Smooth muscle cell (in vitro differentiated cells): ENCODE results near the gene ABITRAM. TPM values are rescaled to one million over a fixed set of nuclear protein-coding genes. Genes with fewer than 3 reads are reported as not detected.

Source experiments
- DNase-seq: peaks from one replicate; lab custom pipeline; 2025; ENCODE audit not compliant: unreplicated experiment; lab: John Stamatoyannopoulos, UW
- H2AFZ ChIP-seq: fragments of 200-600 bp; sonication (generic); 2 replicates; pipeline ENCODE4 v1.6.0; 2016; ENCODE audit warnings: antibody characterized with exemption, low read depth, mild to moderate bottlenecking
- H3F3A ChIP-seq: fragments of 200-600 bp; sonication (generic); 2 replicates; pipeline ENCODE4 v1.6.0; 2017; ENCODE audit warnings: antibody characterized with exemption, low read depth
- H3K27ac ChIP-seq: fragments of 200-600 bp; sonication (generic); 2 replicates; pipeline ENCODE4 v1.5.1; 2016; ENCODE audit warnings: low read depth, mild to moderate bottlenecking
- H3K27me3 ChIP-seq: fragments of 200-600 bp; sonication (generic); 2 replicates; pipeline ENCODE4 v1.6.1; 2016; ENCODE audit warnings: low read depth, mild to moderate bottlenecking
- H3K36me3 ChIP-seq: fragments of 200-600 bp; sonication (generic); 2 replicates; pipeline ENCODE4 v1.5.1; 2016; ENCODE audit warnings: low read depth
- H3K4me1 ChIP-seq: fragments of 200-600 bp; sonication (generic); 2 replicates; pipeline ENCODE4 v1.5.1; 2016; ENCODE audit warnings: low read depth
- H3K4me2 ChIP-seq: fragments of 200-600 bp; sonication (generic); 2 replicates; pipeline ENCODE4 v1.6.0; 2016; ENCODE audit warnings: mild to moderate bottlenecking
- H3K4me3 ChIP-seq: fragments of 200-600 bp; sonication (generic); 2 replicates; pipeline ENCODE4 v1.5.1; 2016; ENCODE audit warnings: mild to moderate bottlenecking
- H3K79me2 ChIP-seq: fragments of 200-600 bp; sonication (generic); 2 replicates; pipeline ENCODE4 v1.6.0; 2016; ENCODE audit warnings: low read depth, mild to moderate bottlenecking
- H3K9ac ChIP-seq: fragments of 200-600 bp; sonication (generic); 2 replicates; pipeline ENCODE4 v1.6.0; 2016; ENCODE audit warnings: low read depth
- H3K9me3 ChIP-seq: fragments of 200-600 bp; sonication (generic); replicated peaks from 2 replicates; pipeline ENCODE4 v1.5.1; 2016; ENCODE audit warnings: low read depth
- H4K20me1 ChIP-seq: fragments of 200-600 bp; sonication (generic); 2 replicates; pipeline ENCODE4 v1.6.0; 2016; ENCODE audit warnings: low read depth
- WGBS: methylation state at CpG from one replicate; pipeline ENCODE4 v1.1.7; 2016; ENCODE audit warnings: low lambda C conversion rate; 5-methylcytosine and 5-hydroxymethylcytosine counted together
- polyA plus RNA-seq: library from polyadenylated mRNA; unstranded; fragments of >200 nt; fragmentation: Nextera tagmentation; extraction: Ambion mirVana; gene quantifications from 2 replicates; pipeline ENCODE4 v1.2.1, GENCODE V29; 2016
- total RNA-seq: library from RNA; depleted of rRNA; stranded (reverse); fragments of >200 nt; gene quantifications from 2 replicates; pipeline ENCODE4 v1.2.3, GENCODE V29; 2014
- TF ChIP-seq, protein P1 (sequence below): fragments of 200-600 bp; sonication (generic); IDR thresholded peaks from 2 replicates; pipeline ENCODE4 v1.5.1; 2017; ENCODE audit warnings: borderline replicate concordance, mild to moderate bottlenecking, antibody characterized with exemption; ENCODE audit not compliant: insufficient read depth, poor library complexity, severe bottlenecking

Gene ABITRAM
- total and polyA plus RNA-seq, 2 experiments from 2014 or later, result 15.6 to 21.9 TPM

DNA sequence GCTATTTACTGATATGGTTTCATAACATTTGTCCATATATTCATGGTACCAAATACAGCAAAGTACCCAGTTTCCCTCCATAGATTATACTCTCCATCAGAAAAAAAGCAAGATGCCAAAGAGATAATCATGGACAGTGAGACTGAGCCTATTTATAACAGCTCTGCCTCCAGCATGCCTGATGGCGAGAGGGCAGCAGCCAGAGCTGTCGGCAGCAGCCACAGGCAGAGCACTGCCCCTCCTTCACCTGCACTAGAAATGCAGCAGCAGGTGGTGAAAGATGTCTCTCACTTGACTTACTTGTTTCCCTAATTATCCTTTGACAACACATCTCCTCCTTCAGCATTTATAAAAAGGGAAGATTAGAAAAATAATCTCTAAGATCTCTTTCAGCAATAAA lies 46.7 kb downstream of the ABITRAM start:
- WGBS, result 93% methylated on average over 2 of the region's 2 CpGs
- H3F3A ChIP-seq, result no peaks in the 10 kb centered on the region
- H3K4me1 ChIP-seq, result no peaks in the 10 kb centered on the region
- H4K20me1 ChIP-seq, result no peaks in the 10 kb centered on the region
- H3K9ac ChIP-seq, result no peak overlapping the region
- H3K4me2 ChIP-seq, result no peak overlapping the region
- no peaks in the 10 kb centered on the region for H3K79me2 ChIP-seq
- H3K36me3 ChIP-seq, result peaks cover 7% of the 10 kb centered on the region
- no peak overlapping the region for H2AFZ ChIP-seq
- TF ChIP-seq, protein P1, sequence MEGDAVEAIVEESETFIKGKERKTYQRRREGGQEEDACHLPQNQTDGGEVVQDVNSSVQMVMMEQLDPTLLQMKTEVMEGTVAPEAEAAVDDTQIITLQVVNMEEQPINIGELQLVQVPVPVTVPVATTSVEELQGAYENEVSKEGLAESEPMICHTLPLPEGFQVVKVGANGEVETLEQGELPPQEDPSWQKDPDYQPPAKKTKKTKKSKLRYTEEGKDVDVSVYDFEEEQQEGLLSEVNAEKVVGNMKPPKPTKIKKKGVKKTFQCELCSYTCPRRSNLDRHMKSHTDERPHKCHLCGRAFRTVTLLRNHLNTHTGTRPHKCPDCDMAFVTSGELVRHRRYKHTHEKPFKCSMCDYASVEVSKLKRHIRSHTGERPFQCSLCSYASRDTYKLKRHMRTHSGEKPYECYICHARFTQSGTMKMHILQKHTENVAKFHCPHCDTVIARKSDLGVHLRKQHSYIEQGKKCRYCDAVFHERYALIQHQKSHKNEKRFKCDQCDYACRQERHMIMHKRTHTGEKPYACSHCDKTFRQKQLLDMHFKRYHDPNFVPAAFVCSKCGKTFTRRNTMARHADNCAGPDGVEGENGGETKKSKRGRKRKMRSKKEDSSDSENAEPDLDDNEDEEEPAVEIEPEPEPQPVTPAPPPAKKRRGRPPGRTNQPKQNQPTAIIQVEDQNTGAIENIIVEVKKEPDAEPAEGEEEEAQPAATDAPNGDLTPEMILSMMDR, result no peak
- no peak overlapping the region for H3K27ac ChIP-seq
- no peaks in the 10 kb centered on the region for H3K27me3 ChIP-seq
- DNase-seq, result no peak
- no peaks in the 10 kb centered on the region for H3K9me3 ChIP-seq
- H3K4me3 ChIP-seq, result no peak overlapping the region

DNA sequence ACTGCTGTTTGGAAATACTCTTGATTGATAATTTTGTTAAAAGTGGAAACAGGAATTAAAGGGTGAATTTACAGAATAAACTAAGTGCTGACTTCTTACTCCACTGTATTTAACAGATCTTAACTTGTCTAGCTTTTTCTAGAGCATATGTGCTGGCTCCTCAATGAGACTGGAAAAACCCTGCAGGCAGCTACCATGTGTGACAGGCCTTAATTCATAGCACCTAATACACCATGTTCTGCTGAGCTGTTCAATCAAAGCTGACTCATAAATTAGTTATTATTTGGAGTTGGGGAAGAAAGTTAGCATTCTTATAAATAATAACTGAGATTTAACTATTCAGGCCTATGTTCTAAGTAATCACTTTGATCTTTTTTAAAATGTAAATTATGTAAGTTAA lies 49.7 kb downstream of the ABITRAM start:
- Histone ChIP-seq H3K27ac (no peak overlapping the region), H4K20me1 (no peaks in the 10 kb centered on the region), H3K79me2 (no peaks in the 10 kb centered on the region), H3K36me3 (no peaks in the 10 kb centered on the region), H2AFZ (no peak overlapping the region), H3K9me3 (no peaks in the 10 kb centered on the region), H3K9ac (no peak overlapping the region), H3K27me3 (no peaks in the 10 kb centered on the region), H3K4me1 (no peaks in the 10 kb centered on the region), H3K4me3 (no peak overlapping the region), H3F3A (no peaks in the 10 kb centered on the region), H3K4me2 (no peak overlapping the region)
- DNase-seq, result no peak
- TF ChIP-seq, protein P1, result no peak

Other genes with a start within 250 kb of the ABITRAM start
- not detected in 2 replicates for gene ACTL7B, start 78.4 kb upstream of the ABITRAM start, total RNA-seq
- gene ACTL7B, start 78.4 kb upstream of the ABITRAM start, polyA plus RNA-seq, result not detected in 2 replicates
- gene ACTL7A, start 72.1 kb upstream of the ABITRAM start, total RNA-seq, result not detected in 2 replicates
- not detected in 2 replicates for gene ACTL7A, start 72.1 kb upstream of the ABITRAM start, polyA plus RNA-seq
- 38.4 and 72.1 TPM in 2 replicates for gene ELP1, start 276 bp upstream of the ABITRAM start, total RNA-seq
- 11.9 and 16.2 TPM in 2 replicates for gene ELP1, start 276 bp upstream of the ABITRAM start, polyA plus RNA-seq
- 33.5 and 44.3 TPM in 2 replicates for gene CTNNAL1, start 79.1 kb downstream of the ABITRAM start, total RNA-seq
- gene CTNNAL1, start 79.1 kb downstream of the ABITRAM start, polyA plus RNA-seq, result 27.4 and 29.0 TPM in 2 replicates
- gene TMEM245, start 185.5 kb downstream of the ABITRAM start, total RNA-seq, result 39.7 and 48.0 TPM in 2 replicates
- 16.3 and 18.4 TPM in 2 replicates for gene TMEM245, start 185.5 kb downstream of the ABITRAM start, polyA plus RNA-seq
- gene FRRS1L, start 232.8 kb downstream of the ABITRAM start, total RNA-seq, result 0.09 and 0.36 TPM in 2 replicates
- 0.74 TPM in 1 of 2 replicates, not detected in the other for gene FRRS1L, start 232.8 kb downstream of the ABITRAM start, polyA plus RNA-seq